ENCODE measurements around the gene NCOR2.
A peak's percentile ranks its signal among the peaks of the same experiment; 100 is the strongest.

DNA sequence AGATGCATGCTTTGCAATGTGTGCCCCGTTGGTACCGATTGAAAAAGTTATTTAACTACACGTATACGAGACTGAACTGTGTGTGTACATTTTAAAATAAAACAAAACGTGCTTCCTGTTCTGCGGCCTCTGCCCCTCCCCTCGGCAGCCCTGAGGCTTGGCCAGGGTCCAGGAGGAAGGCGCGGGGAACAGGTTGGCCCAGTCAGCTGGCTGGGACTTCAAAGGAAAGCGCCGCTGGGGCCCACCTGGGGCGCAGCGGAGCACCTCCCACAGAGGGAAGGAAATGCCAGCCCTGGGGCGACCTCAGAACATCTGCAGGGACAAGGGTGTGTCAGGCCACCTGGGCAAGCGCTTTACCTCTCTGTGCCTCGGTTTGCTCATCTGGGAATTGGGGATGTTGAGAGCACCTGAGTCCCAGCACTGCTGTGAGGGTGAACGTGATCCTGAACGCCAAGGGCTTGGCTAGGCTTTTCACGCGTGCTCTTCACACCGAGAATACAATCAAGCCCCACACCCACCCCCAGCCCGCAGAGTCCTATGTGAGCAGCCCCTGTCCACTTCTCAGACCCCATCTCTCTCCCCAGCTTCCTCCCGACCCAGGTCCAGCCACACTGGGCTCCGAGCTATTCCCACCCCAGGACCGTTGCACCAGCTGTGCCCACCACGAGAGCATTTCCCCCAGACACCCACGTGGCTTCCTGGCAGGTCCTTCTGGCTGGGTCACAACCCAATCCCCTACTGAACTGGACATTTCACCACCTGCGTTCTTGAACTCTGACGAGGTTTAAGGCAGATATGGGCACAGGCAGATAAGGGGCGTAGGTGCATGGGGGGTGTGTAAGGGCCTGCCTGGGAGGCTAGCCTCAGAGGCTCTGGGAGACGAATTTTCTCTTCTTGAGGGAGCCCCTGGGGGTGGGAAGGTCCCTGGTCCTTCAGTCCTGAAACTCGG lies 41.9 kb upstream of the NCOR2 start:
- TF ChIP-seq, protein P1, sequence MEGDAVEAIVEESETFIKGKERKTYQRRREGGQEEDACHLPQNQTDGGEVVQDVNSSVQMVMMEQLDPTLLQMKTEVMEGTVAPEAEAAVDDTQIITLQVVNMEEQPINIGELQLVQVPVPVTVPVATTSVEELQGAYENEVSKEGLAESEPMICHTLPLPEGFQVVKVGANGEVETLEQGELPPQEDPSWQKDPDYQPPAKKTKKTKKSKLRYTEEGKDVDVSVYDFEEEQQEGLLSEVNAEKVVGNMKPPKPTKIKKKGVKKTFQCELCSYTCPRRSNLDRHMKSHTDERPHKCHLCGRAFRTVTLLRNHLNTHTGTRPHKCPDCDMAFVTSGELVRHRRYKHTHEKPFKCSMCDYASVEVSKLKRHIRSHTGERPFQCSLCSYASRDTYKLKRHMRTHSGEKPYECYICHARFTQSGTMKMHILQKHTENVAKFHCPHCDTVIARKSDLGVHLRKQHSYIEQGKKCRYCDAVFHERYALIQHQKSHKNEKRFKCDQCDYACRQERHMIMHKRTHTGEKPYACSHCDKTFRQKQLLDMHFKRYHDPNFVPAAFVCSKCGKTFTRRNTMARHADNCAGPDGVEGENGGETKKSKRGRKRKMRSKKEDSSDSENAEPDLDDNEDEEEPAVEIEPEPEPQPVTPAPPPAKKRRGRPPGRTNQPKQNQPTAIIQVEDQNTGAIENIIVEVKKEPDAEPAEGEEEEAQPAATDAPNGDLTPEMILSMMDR (IDR thresholded peaks at IDR 0.05; ENCODE audit: low read depth, low read length), result no peak
- TF ChIP-seq POLR2A (IDR thresholded peaks at IDR 0.05; ENCODE audit: extremely low read depth, insufficient read length), result no peak
- TF ChIP-seq, protein P2, sequence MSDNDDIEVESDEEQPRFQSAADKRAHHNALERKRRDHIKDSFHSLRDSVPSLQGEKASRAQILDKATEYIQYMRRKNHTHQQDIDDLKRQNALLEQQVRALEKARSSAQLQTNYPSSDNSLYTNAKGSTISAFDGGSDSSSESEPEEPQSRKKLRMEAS (IDR thresholded peaks at IDR 0.05; ENCODE audit: low read depth, low read length), result peak; percentile 66

Measured in NB4 (cell line).